Measurements from ENCODE around the gene CAMP.
A peak's percentile ranks its signal among the peaks of the same experiment; 100 is the strongest.

The CAMP gene

DNA sequence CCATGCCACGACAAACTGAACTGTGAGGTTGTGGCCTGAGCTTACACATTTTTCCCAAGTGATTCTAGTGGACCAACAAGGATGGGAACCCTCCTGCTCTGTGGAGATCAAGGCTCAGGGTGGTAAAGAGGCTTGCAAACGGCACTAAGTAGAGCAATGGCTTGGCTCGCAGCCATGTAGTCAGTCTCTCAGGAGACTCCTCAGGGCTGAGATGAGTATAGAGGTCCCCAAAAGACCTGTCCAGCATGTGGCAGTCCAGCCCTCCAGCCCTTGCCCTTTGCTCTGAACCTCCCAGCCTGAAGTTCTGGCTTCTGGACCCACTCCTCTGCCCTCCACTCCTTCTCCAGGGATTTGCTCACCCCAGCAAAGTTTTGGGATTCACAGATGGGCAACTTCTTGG is 8.3 kb upstream of the CAMP start:
- no peak for DNase-seq

DNA sequence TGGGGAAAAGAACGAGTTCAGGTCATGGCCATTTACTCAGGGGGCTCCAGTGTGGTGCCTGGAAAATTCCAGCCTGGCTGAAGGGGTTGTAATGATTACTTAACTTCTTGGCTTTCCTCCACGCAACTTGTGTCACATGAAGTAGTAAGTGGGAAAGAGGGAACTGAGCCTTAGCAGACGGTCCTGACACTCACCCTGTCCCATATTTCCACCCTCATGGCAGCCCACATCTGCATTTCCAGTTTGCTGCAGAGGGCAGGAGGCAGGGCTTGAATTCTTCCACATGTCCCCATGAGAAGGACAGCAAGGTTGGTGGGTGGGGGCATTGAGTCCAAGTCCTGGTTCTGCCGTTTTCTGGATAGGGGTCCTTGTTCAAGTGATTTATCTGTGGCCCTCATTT is 7.8 kb upstream of the CAMP start:
- DNase-seq, result no peak

DNA sequence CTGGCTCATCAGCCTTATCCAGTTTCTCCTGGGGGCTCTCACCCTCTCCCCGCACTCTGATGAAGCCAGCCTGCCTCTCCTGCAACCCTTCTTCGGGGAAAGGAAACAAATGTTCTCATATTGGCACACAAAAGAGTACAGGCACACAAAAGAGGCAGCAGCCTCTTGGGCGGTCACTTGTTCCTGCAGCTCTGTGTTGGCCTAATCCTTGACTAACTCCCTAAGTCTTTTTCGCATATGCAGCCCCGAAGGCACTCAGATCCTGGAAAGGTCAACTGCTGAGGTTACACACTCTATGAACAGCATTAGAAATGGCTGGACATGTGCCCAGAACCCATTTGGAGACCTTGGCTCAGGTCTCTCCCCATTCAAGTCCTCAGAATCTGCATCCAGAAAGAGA is 7.4 kb upstream of the CAMP start:
- no peak for DNase-seq

DNA sequence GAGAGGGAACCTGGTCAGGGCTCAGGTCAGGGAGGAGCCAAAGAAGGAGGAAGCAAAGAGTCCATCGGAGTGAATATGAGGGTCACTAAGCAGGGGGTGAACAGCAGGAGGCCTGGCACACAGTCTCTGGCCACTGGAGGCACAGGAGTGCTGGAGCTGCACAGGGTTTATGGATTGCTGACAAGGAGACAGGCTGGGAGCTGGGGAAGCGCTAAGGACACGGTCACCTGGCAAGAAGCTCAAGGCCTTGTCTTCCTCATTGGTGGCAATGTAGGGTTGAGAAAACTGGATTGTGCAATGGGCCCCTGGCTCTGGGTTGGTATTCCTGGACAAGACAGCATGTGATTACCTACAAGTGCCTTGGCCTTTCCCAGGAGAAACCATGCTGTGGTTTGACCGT is 5.8 kb upstream of the CAMP start:
- DNase-seq, result no peak

DNA sequence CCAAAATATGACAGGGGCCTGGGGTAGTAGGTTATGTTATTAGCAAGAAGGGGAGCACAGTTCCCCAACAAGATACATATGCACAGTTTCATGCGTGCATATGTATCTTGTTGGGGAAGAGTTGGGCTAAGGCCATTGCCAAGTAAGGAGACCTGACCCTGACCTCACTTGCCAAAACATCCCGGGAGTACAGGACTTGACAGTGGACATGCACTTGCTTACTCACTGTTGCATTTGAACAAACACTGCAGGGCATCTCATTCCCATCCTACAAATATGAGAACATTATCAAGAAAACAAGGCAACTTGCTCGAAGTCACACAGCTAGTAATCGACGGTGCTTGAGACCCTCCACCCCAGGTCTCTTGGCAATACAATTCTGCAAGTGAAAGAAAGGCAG is 4.8 kb upstream of the CAMP start:
- DNase-seq, result no peak

DNA sequence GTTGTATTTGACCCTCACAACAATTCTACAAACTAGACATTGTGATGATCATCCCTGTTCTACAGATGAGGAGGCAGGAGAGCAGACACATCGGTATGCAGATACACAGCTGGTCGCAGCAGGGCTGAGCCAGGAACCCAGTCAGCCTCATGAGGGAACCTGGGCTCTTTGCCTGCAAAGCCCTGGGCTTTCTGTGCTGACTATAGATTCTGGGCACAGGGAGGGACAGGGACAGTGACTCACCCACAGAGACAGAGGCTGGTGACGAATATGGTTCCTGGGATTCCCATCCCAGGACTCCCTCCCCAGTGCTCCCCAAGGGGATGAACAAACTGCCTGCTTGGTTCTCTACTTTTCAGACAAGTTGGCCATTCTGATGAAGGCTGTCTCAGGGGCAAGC is 3.8 kb upstream of the CAMP start:
- no peak for DNase-seq

DNA sequence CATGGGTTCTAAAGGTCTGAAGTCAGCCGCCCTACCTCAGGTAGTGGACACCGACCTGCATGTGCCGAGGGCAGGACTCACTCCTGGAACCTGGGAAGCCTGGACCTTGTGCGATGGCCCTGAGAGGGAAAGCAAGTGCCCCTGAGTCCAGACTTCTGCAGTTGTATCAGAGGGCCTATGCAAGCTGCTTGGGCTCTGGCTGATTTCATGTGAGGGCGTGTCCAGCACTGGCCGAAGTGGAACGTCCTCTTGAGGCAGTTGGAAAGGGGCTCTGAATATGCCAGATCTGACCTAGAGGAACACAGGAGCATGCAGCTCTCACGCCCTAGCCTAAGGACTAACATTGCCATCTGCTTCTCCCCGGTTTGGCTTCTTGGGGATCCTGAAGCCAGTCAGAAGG is 2.5 kb upstream of the CAMP start:
- no peak for DNase-seq

DNA sequence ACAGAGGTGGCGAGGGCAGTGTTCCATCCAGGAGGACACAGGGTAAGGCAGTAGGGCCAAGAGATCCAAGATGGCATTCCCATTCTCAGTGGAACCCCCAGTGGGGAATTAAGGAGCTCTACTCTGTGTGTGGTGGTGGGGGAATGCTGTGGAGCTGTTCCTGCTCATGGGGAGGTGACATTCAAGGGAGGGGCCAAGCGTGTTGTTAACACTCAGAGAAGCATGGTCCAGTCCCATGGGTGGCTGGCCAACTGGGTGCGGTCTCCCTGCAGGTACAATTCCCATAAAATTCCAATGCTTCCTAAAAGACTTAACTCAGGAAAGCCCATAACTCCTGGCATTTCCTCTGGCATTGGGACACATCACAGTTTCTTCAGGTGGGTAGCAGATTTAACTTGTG is 2.3 kb downstream of the CAMP start:
- no peak for DNase-seq

DNA sequence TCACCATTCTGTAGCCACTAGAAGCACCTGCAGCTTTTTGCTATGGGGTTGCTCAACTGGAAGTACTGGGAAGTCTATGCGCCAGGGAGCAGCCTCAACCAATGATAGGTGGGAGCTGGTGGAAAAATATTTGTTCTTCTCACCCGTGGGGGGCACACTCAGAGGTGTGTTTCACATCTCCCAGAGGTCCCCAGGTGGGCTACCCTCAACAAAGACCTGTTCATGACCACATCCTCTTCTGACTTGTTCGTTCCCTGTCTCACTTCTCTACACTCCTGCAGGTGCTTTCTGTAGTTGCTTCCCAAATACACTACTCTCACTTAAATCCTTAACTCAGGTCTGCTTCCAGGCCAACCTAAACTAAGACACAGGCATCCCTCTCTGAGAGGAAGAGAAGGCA is 3.6 kb downstream of the CAMP start:
- DNase-seq, result no peak

DNA sequence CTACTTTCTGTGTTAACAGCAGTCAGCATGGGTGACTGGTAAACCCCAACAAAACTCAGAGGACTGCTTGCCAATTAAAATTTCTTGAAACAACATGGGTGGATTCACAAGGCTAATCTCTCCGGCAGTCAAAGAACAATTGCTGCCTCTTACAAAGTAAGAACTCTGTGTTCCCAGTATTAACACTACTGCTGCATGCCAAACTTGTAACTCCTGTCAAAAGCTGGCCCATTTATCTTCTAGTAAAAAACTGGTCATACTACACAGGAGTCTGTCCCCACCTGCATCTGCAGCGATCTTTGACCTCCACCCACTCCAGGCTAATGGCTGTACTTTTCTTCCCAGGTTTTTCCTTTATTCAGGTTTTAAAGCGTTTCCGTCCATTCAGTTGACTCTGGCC is 8.9 kb downstream of the CAMP start:
- no peak for DNase-seq

DNA sequence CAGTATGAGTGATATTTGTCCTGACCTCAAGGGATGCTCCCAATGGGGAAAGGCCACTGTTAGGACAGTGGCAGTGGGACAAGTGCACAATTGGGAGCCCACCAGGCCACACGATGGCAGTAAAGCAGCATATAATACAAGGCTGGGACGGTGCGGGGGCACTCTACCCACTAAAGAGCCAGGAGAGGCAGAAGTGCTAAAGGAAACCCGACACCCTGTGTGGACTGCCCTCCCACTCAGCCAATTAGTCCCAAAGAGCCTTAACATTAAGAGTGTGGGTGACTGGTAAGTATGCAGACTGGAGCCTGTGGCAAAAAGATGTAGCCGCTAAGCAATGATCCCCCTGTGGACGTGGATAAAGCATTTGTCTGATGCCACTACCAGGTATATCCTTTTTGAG is 9.4 kb downstream of the CAMP start:
- DNase-seq, result peak; percentile 48

DNA sequence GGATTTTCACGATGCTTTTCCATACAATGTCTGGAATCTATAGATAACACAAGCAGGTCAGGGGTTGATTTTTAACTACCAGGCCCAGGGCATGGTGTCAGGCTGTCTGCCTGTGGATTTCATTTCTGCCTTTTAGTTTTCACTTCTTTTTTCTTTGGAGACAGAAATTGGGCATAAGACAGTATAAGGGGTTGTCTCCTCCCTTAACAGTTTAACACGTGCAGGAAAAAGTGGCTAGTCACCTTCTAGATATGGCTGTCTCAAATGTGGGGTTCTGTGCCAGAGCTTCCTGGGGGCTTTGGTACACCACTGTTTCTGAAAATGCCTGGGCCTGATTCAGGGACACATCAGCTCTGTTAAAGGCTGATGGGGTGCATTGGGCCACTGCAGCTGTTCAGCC is 10.2 kb downstream of the CAMP start:
- no peak for DNase-seq

DNA sequence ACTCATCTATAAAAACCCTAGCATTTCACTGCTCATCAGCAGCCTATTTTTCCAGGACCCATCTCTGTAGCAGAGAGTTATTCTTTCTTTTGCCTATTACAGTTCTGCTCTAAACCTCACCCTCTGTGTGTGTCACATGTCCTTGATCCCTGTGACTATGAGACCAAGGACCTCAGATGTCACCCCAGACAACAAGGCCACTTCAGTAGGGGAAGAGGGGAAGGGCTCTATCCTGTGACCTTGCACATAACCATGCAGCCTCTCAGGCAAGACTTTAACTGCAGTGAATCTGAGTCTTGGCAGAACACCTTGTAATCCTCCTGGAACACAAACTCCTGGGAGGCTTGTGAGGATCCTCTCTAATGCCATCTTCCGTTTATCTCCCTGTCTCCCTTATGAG is 13.2 kb downstream of the CAMP start:
- no peak for DNase-seq

DNA sequence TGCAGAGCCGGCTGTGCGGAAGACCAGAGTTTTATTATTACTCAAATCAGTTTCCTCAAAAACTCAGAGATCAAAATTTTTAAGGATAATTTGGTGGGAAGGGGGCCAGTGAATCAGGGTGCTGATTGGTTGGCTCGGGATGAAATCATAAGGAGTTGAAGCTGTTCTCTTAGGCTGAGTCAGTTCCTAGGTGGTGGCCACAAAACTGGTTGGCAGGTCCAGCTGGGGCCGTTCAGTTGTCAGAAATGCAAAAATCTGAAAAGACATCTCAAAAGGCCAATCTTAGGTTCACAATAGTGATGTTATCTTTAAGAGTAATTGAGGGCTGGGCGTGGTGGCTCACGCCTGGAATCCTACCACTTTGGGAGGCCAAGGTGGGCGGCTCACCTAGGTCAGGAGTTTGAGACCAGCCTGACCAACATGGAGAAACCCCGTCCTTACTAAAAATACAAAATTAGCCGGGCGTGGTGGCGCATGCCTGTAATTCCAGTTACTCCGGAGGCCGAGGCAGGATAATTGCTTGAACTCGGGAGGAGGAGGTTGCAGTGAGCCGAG is 15.3 kb downstream of the CAMP start:
- no peak for DNase-seq

DNA sequence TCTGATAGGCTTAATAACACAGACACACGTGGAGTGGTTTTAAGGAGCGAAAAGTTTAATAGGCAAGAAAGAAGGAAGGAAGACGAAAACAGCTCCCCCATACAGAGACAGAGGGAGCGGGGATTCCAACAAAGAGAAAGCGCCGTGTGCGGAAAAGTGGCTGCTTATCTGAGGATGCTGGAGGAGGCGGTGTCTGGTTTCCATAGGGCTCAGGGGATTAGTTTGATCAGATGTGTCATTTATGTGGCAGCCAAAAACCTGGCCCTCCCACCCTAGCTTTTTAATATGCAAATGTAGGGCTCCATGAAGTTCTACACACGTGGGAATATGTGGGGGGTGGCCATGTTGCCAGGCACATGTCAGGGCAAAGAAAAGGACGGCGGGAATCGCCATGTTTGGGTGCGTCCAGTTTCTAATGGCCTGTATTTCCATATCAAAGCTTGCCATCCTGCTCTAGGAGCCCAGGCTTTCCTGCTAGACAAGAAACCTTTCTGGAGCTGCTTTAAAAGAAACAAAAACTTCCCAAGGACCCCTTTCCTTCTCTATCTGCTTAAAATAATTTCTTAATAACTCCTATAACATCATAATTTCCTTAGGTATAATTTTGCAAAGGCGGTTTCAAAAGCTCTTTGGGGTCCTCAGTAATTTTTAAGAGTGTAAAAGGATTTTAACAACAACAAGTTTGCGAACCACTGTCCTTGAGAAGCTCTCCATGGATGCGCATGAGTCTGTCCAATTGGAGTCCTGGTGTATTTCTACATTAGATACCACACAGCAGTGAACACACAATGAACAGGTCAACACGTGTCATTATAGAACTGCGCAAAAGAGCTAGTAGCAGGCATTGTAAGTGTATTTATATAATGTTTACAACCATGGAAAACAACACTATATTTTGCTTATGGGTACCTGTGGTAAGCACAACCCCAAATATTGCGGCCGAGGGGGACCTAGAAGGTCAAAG is 17.0 kb downstream of the CAMP start:
- DNase-seq, result no peak

DNA sequence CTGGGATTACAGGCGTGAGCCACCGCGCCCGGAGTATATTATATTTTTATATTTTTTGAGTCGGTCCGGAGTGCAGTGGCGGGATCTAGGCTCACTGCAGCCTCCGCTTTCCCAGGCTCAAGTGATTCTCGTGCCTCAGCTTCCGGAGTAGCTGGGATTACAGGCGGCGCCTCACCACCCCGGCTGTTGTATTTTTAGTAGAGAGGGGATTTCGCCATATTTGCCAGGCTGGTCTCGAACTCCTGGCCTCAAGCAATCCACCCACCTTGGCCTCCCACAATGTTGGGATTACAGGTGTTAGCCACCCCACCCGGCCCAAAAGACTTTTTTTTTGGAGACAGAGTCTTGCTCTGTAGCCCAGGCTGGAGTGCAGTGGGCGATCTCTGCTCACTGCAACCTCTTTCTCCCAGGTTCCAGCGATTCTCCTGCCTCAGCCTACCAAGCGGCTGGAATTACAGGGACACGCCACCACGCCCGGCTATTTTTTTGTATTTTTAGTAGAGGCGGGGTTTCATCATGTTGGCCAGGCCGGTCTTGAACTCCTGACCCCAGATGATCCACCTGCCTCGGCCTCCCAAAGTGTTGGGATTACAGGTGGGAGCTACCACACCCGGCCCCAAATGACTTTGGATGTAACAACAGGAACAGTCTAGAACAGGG is 18.6 kb downstream of the CAMP start:
- no peak for DNase-seq

DNA sequence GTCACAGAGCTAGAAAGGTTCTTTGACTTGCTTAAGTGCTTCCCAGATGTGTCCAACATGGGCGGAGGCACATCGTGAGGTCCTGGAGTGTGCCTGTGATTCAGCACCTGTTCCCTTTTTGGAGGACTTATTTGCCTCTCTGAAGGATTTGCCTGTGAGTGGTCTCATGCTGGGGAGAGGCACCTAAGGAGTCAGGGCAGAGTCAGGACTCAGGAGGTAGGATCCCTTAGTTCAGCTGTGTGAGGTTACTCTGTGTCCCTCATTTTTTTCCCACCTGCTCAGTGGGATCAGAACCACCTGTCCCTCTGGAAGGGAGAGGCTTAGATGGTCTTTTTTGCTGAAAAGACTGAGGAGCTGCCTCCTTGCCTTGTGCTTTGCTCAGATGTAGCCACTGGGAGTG is 20.6 kb downstream of the CAMP start:
- DNase-seq, result no peak

DNA sequence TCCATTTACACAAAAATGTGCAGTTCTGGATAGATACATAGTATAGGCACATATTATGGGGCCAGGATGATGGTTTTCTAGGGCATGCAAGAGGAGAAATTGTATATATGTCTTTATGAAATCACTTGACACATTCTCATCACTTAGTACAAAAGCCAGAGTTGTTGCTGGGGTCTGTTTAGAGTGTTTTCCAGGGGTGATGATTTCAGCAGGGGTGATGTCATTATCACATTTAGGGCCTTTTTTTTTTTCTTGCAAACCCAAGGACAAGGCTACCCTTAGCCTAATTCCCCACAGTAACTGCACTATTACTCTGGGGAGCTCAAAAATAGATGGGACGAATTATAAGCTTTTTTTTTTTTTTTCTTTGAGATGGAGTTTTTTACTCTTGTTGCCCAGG is 21.2 kb downstream of the CAMP start:
- DNase-seq, result no peak

DNA sequence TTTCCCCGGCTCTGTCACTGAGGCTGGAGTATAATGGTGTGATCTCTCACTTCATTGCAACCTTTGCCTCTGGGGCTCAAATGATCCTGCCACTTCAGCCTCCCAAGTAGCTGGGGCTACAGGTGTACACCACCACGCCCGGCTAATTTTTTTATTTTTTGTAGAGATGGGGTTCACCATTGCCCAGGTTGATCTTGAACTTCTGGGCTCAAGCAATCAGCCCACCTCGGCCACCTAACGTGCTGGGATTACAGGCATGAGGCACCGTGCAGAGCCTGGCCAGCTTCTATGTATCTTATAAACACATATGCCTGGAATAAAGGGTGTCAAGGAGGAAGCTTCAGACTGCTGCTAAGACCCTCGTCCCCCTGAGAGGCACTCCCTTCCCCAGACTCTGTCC is 21.8 kb downstream of the CAMP start:
- DNase-seq, result no peak

DNA sequence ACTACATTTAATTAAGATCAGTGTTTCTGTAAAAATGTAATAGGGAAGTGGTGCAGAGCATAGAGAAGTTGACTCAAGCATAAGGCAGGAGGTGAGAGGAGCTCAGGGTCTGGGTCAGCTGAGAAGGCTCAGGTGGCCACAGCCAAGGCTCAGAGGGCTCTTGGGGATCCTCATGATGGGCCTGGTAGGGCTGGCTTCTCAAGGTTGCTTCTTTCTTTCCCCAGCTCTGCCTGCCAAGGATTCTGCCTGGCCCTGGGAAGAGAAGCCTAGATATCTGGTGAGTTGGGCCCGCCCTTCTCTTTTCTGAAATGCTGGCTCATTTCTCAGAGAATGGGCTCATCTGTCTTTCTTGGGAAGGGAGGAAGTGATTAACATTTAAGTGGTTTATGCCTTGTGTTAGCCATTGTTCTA is 24.1 kb downstream of the CAMP start:
- DNase-seq, result no peak

DNA sequence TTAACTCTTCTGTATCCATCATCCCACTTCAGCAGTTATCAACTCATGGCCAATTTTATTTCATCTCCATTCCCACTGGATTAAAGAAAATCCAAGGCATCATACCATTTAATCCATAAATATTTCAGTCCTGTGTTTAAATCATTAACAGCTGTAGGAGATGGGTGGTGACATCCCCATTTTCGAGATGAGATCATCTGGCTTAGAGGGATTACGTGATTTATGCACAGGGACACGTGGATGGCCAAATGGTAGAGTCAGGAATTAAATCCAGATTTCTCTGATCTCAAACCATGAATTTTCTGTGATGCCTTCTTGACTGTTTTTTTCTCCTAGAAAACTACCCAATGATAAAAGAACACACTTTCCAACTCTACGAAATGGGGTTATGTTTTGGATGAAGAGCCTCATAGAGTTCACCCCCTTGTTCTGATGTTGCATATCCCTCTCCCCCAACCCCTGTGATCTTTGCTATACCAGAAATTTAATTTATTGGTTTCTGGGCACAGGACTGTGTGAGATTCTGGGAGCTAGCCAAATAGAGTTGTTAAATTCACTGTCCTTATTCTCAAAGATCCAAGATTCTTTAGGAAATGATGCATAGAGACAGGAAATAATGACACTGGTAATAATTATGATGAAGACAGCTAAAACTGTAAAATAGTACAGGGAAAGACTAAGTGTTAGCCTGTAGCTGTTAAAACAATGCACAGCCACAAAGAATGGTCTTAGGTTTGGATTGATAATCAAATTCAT is 25.0 kb downstream of the CAMP start:
- no peak for DNase-seq

DNA sequence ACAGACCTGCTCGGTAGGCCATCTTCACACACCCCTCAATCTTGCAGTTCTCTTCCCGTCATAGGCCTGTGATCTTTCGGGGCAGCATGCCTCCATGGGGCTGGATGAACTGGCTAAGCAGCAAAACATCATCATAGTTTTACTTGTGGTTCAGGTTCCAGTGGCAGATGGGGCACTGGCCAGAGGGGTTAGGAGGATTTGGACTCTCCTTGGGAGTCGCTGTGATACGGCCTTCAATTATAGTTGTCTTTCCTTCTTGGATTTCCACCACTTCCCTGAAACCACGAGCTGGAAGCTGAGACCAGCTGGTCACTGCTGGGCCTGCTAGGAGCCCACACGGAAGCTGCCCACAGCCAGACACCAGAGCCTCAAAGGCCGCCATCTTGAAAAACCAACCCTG is 33.3 kb downstream of the CAMP start:
- no peak for DNase-seq

DNA sequence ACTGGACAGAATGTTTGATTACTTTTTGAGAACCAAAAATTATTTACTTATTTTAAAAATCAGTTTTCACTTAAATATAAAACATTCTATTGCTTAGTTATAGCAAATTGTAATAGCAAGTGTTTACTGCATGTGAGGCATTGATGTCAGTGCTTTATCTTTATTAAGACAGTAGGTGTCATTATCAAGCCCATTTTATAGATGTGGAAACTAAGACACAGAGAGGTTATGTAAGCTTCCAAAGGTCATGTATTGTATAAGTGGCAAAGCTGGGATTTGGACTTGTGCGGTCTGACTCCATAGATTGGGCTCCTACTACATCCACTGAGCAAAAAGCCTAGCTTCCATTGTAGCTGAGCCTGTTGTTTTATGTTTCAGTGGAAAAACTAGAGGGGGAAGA is 35.2 kb downstream of the CAMP start:
- DNase-seq, result no peak
